Endodermal cell (in vitro differentiated cells): ENCODE results near the gene AK8. TPM values are rescaled to one million over a fixed set of nuclear protein-coding genes. Genes with fewer than 3 reads are reported as not detected.

Experiments used
- DNase-seq: peaks from one replicate; pipeline ENCODE4 v3.0.0-alpha.2; 2017
- H3K27ac ChIP-seq: 2 replicates; pipeline ENCODE4 v1.5.1; 2013; ENCODE audit warnings: mild to moderate bottlenecking, low read depth, low read length, moderate library complexity
- H3K27me3 ChIP-seq: 2 replicates; pipeline ENCODE4 v1.6.1; 2013; ENCODE audit warnings: mild to moderate bottlenecking, low read length, moderate library complexity; ENCODE audit not compliant: insufficient read depth, control insufficient read depth, poor library complexity, severe bottlenecking
- H3K36me3 ChIP-seq: 2 replicates; pipeline ENCODE4 v1.7.0; 2013; ENCODE audit warnings: mild to moderate bottlenecking, low read length, moderate library complexity; ENCODE audit not compliant: control insufficient read depth, insufficient read depth
- H3K4me1 ChIP-seq: one replicate; pipeline ENCODE4 v1.7.0; 2013; ENCODE audit warnings: low read length; ENCODE audit not compliant: control insufficient read depth, insufficient read depth
- H3K4me3 ChIP-seq: 2 replicates; pipeline ENCODE4 v1.5.1; 2013; ENCODE audit warnings: mild to moderate bottlenecking, low read length, moderate library complexity
- H3K9ac ChIP-seq: 2 replicates; pipeline ENCODE4 v1.6.1; 2013; ENCODE audit warnings: mild to moderate bottlenecking, low read length, moderate library complexity; ENCODE audit not compliant: poor library complexity, severe bottlenecking; ENCODE audit errors: extremely low read depth
- H3K9me3 ChIP-seq: 2 replicates; pipeline ENCODE4 v1.6.1; 2013; ENCODE audit warnings: mild to moderate bottlenecking, low read length, moderate library complexity; ENCODE audit not compliant: control insufficient read depth
- H3K27ac Mint-ChIP-seq: 2 replicates; pipeline ENCODE4 v1.8.0; 2020; ENCODE audit warnings: mixed read lengths
- H3K27me3 Mint-ChIP-seq: 2 replicates; pipeline ENCODE4 v1.8.0; 2021; ENCODE audit warnings: mild to moderate bottlenecking, mixed read lengths; ENCODE audit not compliant: insufficient read depth
- H3K36me3 Mint-ChIP-seq: 2 replicates; pipeline ENCODE4 v1.8.0; 2020; ENCODE audit warnings: low read depth, mixed read lengths
- H3K4me1 Mint-ChIP-seq: 2 replicates; pipeline ENCODE4 v1.8.0; 2020; ENCODE audit warnings: mixed read lengths
- H3K4me3 Mint-ChIP-seq: 2 replicates; pipeline ENCODE4 v1.8.0; 2020; ENCODE audit warnings: mild to moderate bottlenecking, moderate library complexity, mixed read lengths
- H3K9me3 Mint-ChIP-seq: 2 replicates; pipeline ENCODE4 v1.8.0; 2020; ENCODE audit warnings: mild to moderate bottlenecking, mixed read lengths
- CTCF ChIP-seq: fragments of 200-600 bp; sonication (generic); conservative IDR thresholded peaks from 2 replicates; pipeline ENCODE4 v1.5.0; 2021; ENCODE audit warnings: antibody characterized with exemption, mild to moderate bottlenecking
- WGBS, 2 experiments: methylation state at CpG; one replicate each; pipeline versions ENCODE4 v1.1.5 to v1.1.7; 2013; ENCODE audit warnings: missing lambda C conversion rate in 2 of 2, mixed read lengths in 1 of 2; ENCODE audit not compliant: insufficient coverage in 1 of 2, insufficient read length in 1 of 2; 5-methylcytosine and 5-hydroxymethylcytosine counted together
- total RNA-seq, 2 donors: library from RNA; stranded (reverse); fragmentation: NEBNext Ultra II Directional in 1 of 2; extraction: Animal tissue kit (Norgen Biotek cat#: 25700) in 1 of 2; gene quantifications; 2 replicates in 1 of 2; 3 replicates in 1 of 2; pipeline ENCODE4 v1.2.1, GENCODE V29; 2021

Gene AK8
- total RNA-seq, 2 donors from 2014 or later, result 1.3 to 2.6 TPM

DNA sequence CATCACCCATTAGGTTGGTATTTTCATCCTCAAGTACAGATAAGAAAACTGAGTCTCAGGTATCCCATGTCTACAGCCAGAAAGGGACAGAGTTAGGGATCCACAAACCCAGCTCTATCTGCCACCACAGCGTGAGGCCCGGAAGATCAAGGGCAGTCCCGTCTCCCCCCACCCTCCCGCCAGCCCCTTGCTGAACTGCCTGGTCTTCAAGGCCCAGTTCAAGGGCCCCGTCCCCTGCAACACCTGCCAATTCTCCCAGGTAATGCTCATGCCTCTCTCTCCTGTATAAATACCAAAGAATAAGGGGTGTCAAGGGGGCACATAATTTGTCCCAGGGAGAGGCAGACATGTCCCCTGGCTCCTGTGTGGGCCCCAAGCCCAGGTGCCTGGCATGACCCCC is 50.7 kb downstream of the AK8 start:
- H3K27ac Mint-ChIP-seq, result no peak overlapping the region
- no peak for DNase-seq
- no peak for TF ChIP-seq CTCF
- H3K9me3 Mint-ChIP-seq, result no peaks in the 10 kb centered on the region
- WGBS, 2 experiments, result 89 to 94% methylated on average over 3 to 5 of the region's 5 CpGs
- Histone ChIP-seq H3K4me3 (no peak overlapping the region), H3K27ac (no peak overlapping the region), H3K27me3 (no peaks in the 10 kb centered on the region), H3K4me1 (no peaks in the 10 kb centered on the region), H3K9me3 (no peaks in the 10 kb centered on the region), H3K36me3 (no peaks in the 10 kb centered on the region), H3K9ac (no peak overlapping the region)
- no peak overlapping the region for H3K4me3 Mint-ChIP-seq
- H3K4me1 Mint-ChIP-seq, result no peaks in the 10 kb centered on the region
- peaks cover 1% of the 10 kb centered on the region for H3K27me3 Mint-ChIP-seq
- H3K36me3 Mint-ChIP-seq, result no peaks in the 10 kb centered on the region

DNA sequence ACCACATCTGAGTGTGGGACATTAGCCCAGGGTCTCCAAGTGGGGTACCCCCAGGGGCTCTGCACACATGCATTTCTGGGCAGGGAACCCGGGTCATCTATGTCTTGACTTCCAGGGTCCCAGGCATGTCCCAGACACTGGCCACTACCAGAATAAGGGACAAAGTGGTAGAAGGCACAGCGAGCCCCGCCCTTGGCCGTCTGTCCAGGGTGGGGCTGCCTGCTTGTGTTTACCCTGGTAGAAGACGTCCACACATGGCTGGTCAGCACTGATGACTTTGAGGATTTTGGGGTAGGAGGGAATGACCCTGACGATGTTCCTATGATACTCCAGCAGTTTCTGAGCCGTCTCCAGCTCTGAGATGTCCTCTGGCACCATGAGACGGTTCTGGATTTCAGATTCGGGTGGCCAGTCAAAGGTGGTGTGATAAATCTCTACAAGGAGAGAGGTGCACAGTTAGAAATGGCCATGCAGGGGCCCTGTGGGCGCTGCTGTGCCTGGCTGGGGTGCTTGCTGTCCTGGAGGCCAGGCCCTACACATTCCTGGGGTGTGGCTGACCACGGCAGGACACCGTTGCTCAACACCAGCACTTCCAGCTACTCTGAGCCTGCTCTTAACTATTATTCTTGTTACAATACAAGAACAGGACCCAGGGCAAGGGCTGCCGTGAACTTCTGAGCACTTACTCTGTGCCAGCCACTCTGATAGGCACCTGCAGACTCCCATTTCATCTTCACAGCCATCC is 51.3 kb downstream of the AK8 start:
- Mint-ChIP-seq H3K27ac (no peak overlapping the region), H3K4me3 (no peak overlapping the region), H3K27me3 (peaks cover 1% of the 10 kb centered on the region), H3K9me3 (no peaks in the 10 kb centered on the region), H3K36me3 (no peaks in the 10 kb centered on the region), H3K4me1 (no peaks in the 10 kb centered on the region)
- Histone ChIP-seq H3K36me3 (no peaks in the 10 kb centered on the region), H3K9ac (no peak overlapping the region), H3K9me3 (no peaks in the 10 kb centered on the region), H3K4me3 (no peak overlapping the region), H3K27me3 (no peaks in the 10 kb centered on the region), H3K27ac (no peak overlapping the region), H3K4me1 (no peaks in the 10 kb centered on the region)
- no peak for TF ChIP-seq CTCF
- 92 to 95% methylated on average over 9 to 13 of the region's 13 CpGs for WGBS, 2 experiments
- DNase-seq, result no peak

GRCh38 chr9:132826131-132826530 is 52.0 kb downstream of the AK8 start:
- Mint-ChIP-seq H3K4me1 (no peaks in the 10 kb centered on the region), H3K9me3 (no peaks in the 10 kb centered on the region), H3K36me3 (no peaks in the 10 kb centered on the region), H3K27ac (no peak overlapping the region), H3K27me3 (peaks cover 1% of the 10 kb centered on the region), H3K4me3 (no peak overlapping the region)
- Histone ChIP-seq H3K27ac (no peak overlapping the region), H3K9me3 (no peaks in the 10 kb centered on the region), H3K36me3 (no peaks in the 10 kb centered on the region), H3K4me1 (no peaks in the 10 kb centered on the region), H3K4me3 (no peak overlapping the region), H3K27me3 (no peaks in the 10 kb centered on the region), H3K9ac (no peak overlapping the region)
- no peak for TF ChIP-seq CTCF
- DNase-seq, result no peak
- 93 to 95% methylated on average over 9 to 12 of the region's 12 CpGs for WGBS, 2 experiments
